HCT116 (cell line): Measurements from ENCODE around the gene C16orf82. TPM values are rescaled to one million over a fixed set of nuclear protein-coding genes. Genes with fewer than 3 reads are reported as not detected.

ENCODE experiments used
- ATAC-seq: fragments of 200-7000 bp; cut with Tn5 transposase; 2 replicates; pipeline ENCODE4 v1.9.1; 2020; ENCODE audit warnings: mild to moderate bottlenecking, moderate library complexity
- BruUV-seq: library from RNA; stranded (reverse); fragments of 400-500 nt; replicated peaks from 2 replicates; lab custom pipeline; 2021; lab: Mats Ljungman, UMichigan
- CTCF ChIA-PET: fragments of 300-600 bp; sonication (Branson Sonifier 250); formaldehyde crosslinking; loops from one replicate; lab custom pipeline; 2021; ENCODE audit warnings: antibody characterized with exemption; lab: Charles Lee
- POLR2A ChIA-PET: fragments of 300-600, 350-600 bp; sonication (Branson Sonifier 250); formaldehyde crosslinking; loops from one replicate; lab custom pipeline; 2021; ENCODE audit warnings: antibody characterized with exemption; lab: Charles Lee
- RAD21 ChIA-PET, 2 experiments: fragments of 300-600 bp; sonication (Branson Sonifier 250); formaldehyde crosslinking; loops; one replicate each; lab custom pipeline; 2023; ENCODE audit warnings: low total read pairs in 2 of 2; ENCODE audit not compliant: uncharacterized antibody in 2 of 2, unreplicated experiment in 2 of 2, low non-redundant PET in 1 of 2; lab: Charles Lee
- DNase-seq: peaks from one replicate; pipeline ENCODE4 v3.0.0-alpha.2; 2010; ENCODE audit warnings: low read depth, low spot score
- H2AFZ ChIP-seq: fragments of 200-600 bp; shearing (Covaris generic), sonication (generic); 2 replicates; pipeline ENCODE4 v1.6.1; 2017; ENCODE audit warnings: low read depth, mixed run types, mixed read lengths, antibody characterized with exemption, low read length; ENCODE audit not compliant: poor library complexity, severe bottlenecking
- H3K27ac ChIP-seq: 2 replicates; pipeline ENCODE4 v1.5.1; 2012; ENCODE audit warnings: low read depth, low read length
- H3K27me3 ChIP-seq: fragments of 200-600 bp; sonication (generic); 2 replicates; pipeline ENCODE4 v1.6.1; 2016; ENCODE audit warnings: mixed run types, low read length, mixed read lengths; ENCODE audit not compliant: insufficient read depth
- H3K36me3 ChIP-seq, 2 experiments: fragments of 200-500 bp in 1 of 2; fragments of 200-600 bp in 1 of 2; sonication (Bioruptor generic) in 1 of 2; sonication (generic) in 1 of 2; 2 replicates each; pipeline versions ENCODE4 v1.5.1 to v1.6.1; 2014 to 2016; ENCODE audit warnings: low read length in 2 of 2, inconsistent platforms in 1 of 2, mixed read lengths in 1 of 2, mixed run types in 1 of 2; ENCODE audit not compliant: insufficient read depth in 2 of 2, control insufficient read depth in 1 of 2
- H3K4me1 ChIP-seq, 2 experiments: fragments of 200-600 bp in 1 of 2; sonication (generic) in 1 of 2; 2 replicates each; pipeline versions ENCODE4 v1.5.1 to v1.6.1; 2012 to 2017; ENCODE audit warnings: low read length in 2 of 2, inconsistent platforms in 1 of 2, mild to moderate bottlenecking in 1 of 2, mixed read lengths in 1 of 2, mixed run types in 1 of 2, moderate library complexity in 1 of 2; ENCODE audit not compliant: insufficient read depth in 2 of 2, control insufficient read depth in 1 of 2
- H3K4me2 ChIP-seq: fragments of 200-600 bp; sonication (generic); 2 replicates; pipeline ENCODE4 v1.6.1; 2017; ENCODE audit warnings: mixed run types, low read length, mixed read lengths
- H3K4me3 ChIP-seq, 2 experiments: fragments of 200-600 bp in 1 of 2; sonication (generic) in 1 of 2; replicated peaks in 1 of 2; 2 replicates each; pipeline ENCODE4 v1.5.1; 2011 to 2016; ENCODE audit warnings: low read length in 2 of 2, control low read depth in 1 of 2, low read depth in 1 of 2, mild to moderate bottlenecking in 1 of 2, mixed read lengths in 1 of 2, mixed run types in 1 of 2
- H3K79me2 ChIP-seq: fragments of 200-600 bp; sonication (generic); 2 replicates; pipeline ENCODE4 v1.6.1; 2017; ENCODE audit warnings: mild to moderate bottlenecking, mixed run types, low read length, moderate library complexity, mixed read lengths; ENCODE audit not compliant: insufficient read depth
- H3K9ac ChIP-seq: fragments of 200-600 bp; sonication (generic); 2 replicates; pipeline ENCODE4 v1.6.1; 2016; ENCODE audit warnings: low read length, mixed read lengths
- H3K9me2 ChIP-seq: fragments of 200-600 bp; sonication (generic), shearing (Covaris generic); 2 replicates; pipeline ENCODE4 v1.6.1; 2017; ENCODE audit warnings: mixed run types, mild to moderate bottlenecking, moderate library complexity; ENCODE audit not compliant: insufficient read depth
- H3K9me3 ChIP-seq, 2 experiments: fragments of 200-500 bp in 1 of 2; fragments of 200-600 bp in 1 of 2; sonication (Bioruptor generic) in 1 of 2; sonication (generic) in 1 of 2; 2 replicates each; pipeline ENCODE4 v1.6.1; 2014 to 2017; ENCODE audit warnings: low read length in 2 of 2, mixed read lengths in 2 of 2, inconsistent platforms in 1 of 2, low read depth in 1 of 2, mild to moderate bottlenecking in 1 of 2, mixed run types in 1 of 2, moderate library complexity in 1 of 2; ENCODE audit not compliant: control insufficient read depth in 1 of 2, insufficient read depth in 1 of 2
- H4K20me1 ChIP-seq: fragments of 200-600 bp; sonication (generic), shearing (Covaris generic); 2 replicates; pipeline ENCODE4 v1.6.1; 2017; ENCODE audit warnings: mixed run types, mild to moderate bottlenecking, moderate library complexity; ENCODE audit not compliant: insufficient read depth
- CEBPB ChIP-seq: IDR thresholded peaks from 2 replicates; pipeline ENCODE4 v1.6.1; 2012; ENCODE audit warnings: low read depth
- CTCF ChIP-seq, 3 experiments: fragments of 200-600 bp in 1 of 3; sonication (generic) in 1 of 3; IDR thresholded peaks in 2 of 3; conservative IDR thresholded peaks in 1 of 3; 2 replicates each; pipeline ENCODE4 v1.5.1; 2012 to 2017; ENCODE audit warnings: low read depth in 2 of 3, low read length in 2 of 3, antibody characterized with exemption in 1 of 3, borderline replicate concordance in 1 of 3, control low read depth in 1 of 3, mild to moderate bottlenecking in 1 of 3, mixed read lengths in 1 of 3, mixed run types in 1 of 3, moderate library complexity in 1 of 3; ENCODE audit not compliant: insufficient read depth in 1 of 3
- EZH2 ChIP-seq: fragments of 200-600 bp; sonication (generic); IDR thresholded peaks from 2 replicates; pipeline ENCODE4 v1.6.1; 2017; ENCODE audit warnings: antibody characterized with exemption, mixed run types
- EZH2phosphoT487 ChIP-seq: fragments of 200-600 bp; IDR thresholded peaks from 2 replicates; pipeline ENCODE4 v1.6.1; 2018; ENCODE audit warnings: antibody characterized with exemption, borderline replicate concordance
- FOSL1 ChIP-seq: IDR thresholded peaks from 2 replicates; pipeline ENCODE4 v1.6.1; 2012; ENCODE audit warnings: low read depth
- MAX ChIP-seq: IDR thresholded peaks from 2 replicates; pipeline ENCODE4 v1.6.1; 2012
- POLR2A ChIP-seq: IDR thresholded peaks from 2 replicates; pipeline ENCODE4 v1.7.0; 2011; ENCODE audit warnings: borderline replicate concordance; ENCODE audit not compliant: insufficient read depth, insufficient read length; ENCODE audit errors: extremely low read depth
- POLR2AphosphoS5 ChIP-seq: IDR thresholded peaks from 2 replicates; pipeline ENCODE4 v1.6.1; 2011; ENCODE audit warnings: mild to moderate bottlenecking, low read depth, low read length, moderate library complexity
- TCF7L2 ChIP-seq: IDR thresholded peaks from 2 replicates; pipeline ENCODE4 v1.7.0; 2011; ENCODE audit warnings: borderline replicate concordance, inconsistent platforms; ENCODE audit not compliant: insufficient read depth, insufficient read length; ENCODE audit errors: extremely low read depth
- YY1 ChIP-seq: IDR thresholded peaks from 2 replicates; pipeline ENCODE4 v1.6.1; 2011; ENCODE audit warnings: low read length, low read depth, moderate library complexity, mild to moderate bottlenecking; ENCODE audit not compliant: insufficient replicate concordance; ENCODE audit errors: extremely low read depth
- ZBTB33 ChIP-seq: IDR thresholded peaks from 2 replicates; pipeline ENCODE4 v1.6.1; 2011; ENCODE audit warnings: mild to moderate bottlenecking, low read length, moderate library complexity; ENCODE audit not compliant: insufficient replicate concordance; ENCODE audit errors: extremely low read depth
- ZNF274 ChIP-seq: fragments of 200-500 bp; sonication (Bioruptor generic); IDR thresholded peaks from 2 replicates; pipeline ENCODE4 v1.6.1; 2014; ENCODE audit warnings: mild to moderate bottlenecking, low read depth, low read length, inconsistent platforms
- intact Hi-C: fragments of 100-400 bp; cut with micrococcal nuclease; formaldehyde crosslinking; loops from 2 replicates; pipeline ENCODE4 v1.10.0; 2022
- total RNA-seq: library from RNA; stranded (reverse); gene quantifications from one replicate; pipeline ENCODE4 v1.2.1, GENCODE V29; 2021; ENCODE audit not compliant: unreplicated experiment

Gene C16orf82
- total RNA-seq, 1 experiment from 2014 or later: not detected

GRCh38 chr16:27028591-27029110 lies 38.1 kb upstream of the C16orf82 start:
- ATAC-seq (no peak), DNase-seq (no peak)
- H3K9me2 ChIP-seq: no peaks in the 10 kb centered on the region
- RAD21 ChIA-PET: no interaction called here
- H3K4me1 ChIP-seq: no peaks in the 10 kb centered on the region
- H3K27ac ChIP-seq: no peak overlapping the region
- POLR2A ChIA-PET: no interaction called here
- H3K9ac ChIP-seq: no peak overlapping the region
- H3K79me2 ChIP-seq: no peaks in the 10 kb centered on the region
- H3K9me3 ChIP-seq: no peaks in the 10 kb centered on the region
- CTCF ChIA-PET: no interaction called here
- peaks cover 20% of the 10 kb centered on the region for H3K27me3 ChIP-seq
- H3K4me3 ChIP-seq: no peak overlapping the region
- intact Hi-C loops: no loop called here
- H4K20me1 ChIP-seq: no peaks in the 10 kb centered on the region
- H3K4me2 ChIP-seq: no peak overlapping the region
- H3K36me3 ChIP-seq: no peaks in the 10 kb centered on the region
- TF ChIP-seq YY1 (no peak), EZH2 (no peak), CTCF (IDR thresholded peaks at IDR 0.05 in 2 of 3, conservative IDR thresholded peaks at IDR 0.05 in 1 of 3; ENCODE audit: borderline replicate concordance in 1 of 3, insufficient read depth in 1 of 3, low read depth in 2 of 3, low read length in 2 of 3) (no peak), FOSL1 (no peak), POLR2A (no peak), TCF7L2 (no peak)
- no peak overlapping the region for H2AFZ ChIP-seq
- no TSS peak for BruUV-seq

- Histone ChIP-seq H3K36me3 (no peaks in the 10 kb centered on the region), H3K27ac (no peak overlapping the region), H3K27me3 (peaks cover 20% of the 10 kb centered on the region), H3K9ac (no peak overlapping the region), H4K20me1 (no peaks in the 10 kb centered on the region), H3K79me2 (no peaks in the 10 kb centered on the region), H3K4me2 (no peak overlapping the region), H3K4me1 (no peaks in the 10 kb centered on the region), H2AFZ (no peak overlapping the region), H3K4me3 (no peak overlapping the region), H3K9me2 (no peaks in the 10 kb centered on the region), H3K9me3 (no peaks in the 10 kb centered on the region)
- intact Hi-C loops: no loop called here
- CTCF ChIA-PET: no interaction called here
- no TSS peak for BruUV-seq
- POLR2A ChIA-PET: no interaction called here
- DNase-seq: no peak
- no peak for ATAC-seq
- RAD21 ChIA-PET: no interaction called here
- no peak for TF ChIP-seq MAX
- TF ChIP-seq POLR2AphosphoS5: no peak
- TF ChIP-seq ZNF274: no peak
- no peak for TF ChIP-seq CTCF (IDR thresholded peaks at IDR 0.05 in 2 of 3, conservative IDR thresholded peaks at IDR 0.05 in 1 of 3; ENCODE audit: borderline replicate concordance in 1 of 3, insufficient read depth in 1 of 3, low read depth in 2 of 3, low read length in 2 of 3)
- TF ChIP-seq EZH2phosphoT487: no peak
- TF ChIP-seq ZBTB33: no peak
- no peak for TF ChIP-seq TCF7L2
- no peak for TF ChIP-seq CEBPB
These were observed 37.2 kb upstream of the C16orf82 start for GRCh38 chr16:27029525-27029924.
